K562 (cell line): ENCODE measurements around the gene TADA1. TPM values are rescaled to one million over a fixed set of nuclear protein-coding genes. Genes with fewer than 3 reads are reported as not detected.

Experiments
- CC2D1A ChIP-seq: fragments of 450-650 bp; IDR thresholded peaks from 2 replicates; pipeline ENCODE4 v1.6.1; 2017; ENCODE audit warnings: mild to moderate bottlenecking
- ELK1 ChIP-seq: sonication (generic); formaldehyde crosslinking; IDR thresholded peaks from 2 replicates; pipeline ENCODE4 v1.8.1; 2022; ENCODE audit warnings: missing genetic modification reagents
- ETS2 ChIP-seq: IDR thresholded peaks from 2 replicates; pipeline ENCODE4 v1.6.1; 2016; ENCODE audit warnings: borderline replicate concordance, missing genetic modification characterization, mild to moderate bottlenecking, moderate library complexity, missing compliant biosample characterization; ENCODE audit not compliant: poor library complexity, severe bottlenecking
- FOXK1 ChIP-seq: sonication (generic); formaldehyde crosslinking; IDR thresholded peaks from 2 replicates; pipeline ENCODE4 v1.8.0; 2022; ENCODE audit warnings: missing genetic modification reagents, mild to moderate bottlenecking, borderline replicate concordance
- FOXP1 ChIP-seq: sonication (generic); formaldehyde crosslinking; IDR thresholded peaks from 2 replicates; pipeline ENCODE4 v1.8.0; 2022; ENCODE audit warnings: mild to moderate bottlenecking, missing genetic modification reagents
- GMEB1 ChIP-seq: fragments of 250-450 bp; sonication (Bioruptor Pico); IDR thresholded peaks from 2 replicates; pipeline ENCODE4 v1.4.0; 2020; ENCODE audit warnings: mild to moderate bottlenecking
- HIVEP1 ChIP-seq: fragments of 250-450 bp; sonication (Bioruptor Pico); IDR thresholded peaks from 2 replicates; pipeline ENCODE4 v1.4.0; 2020; ENCODE audit warnings: mild to moderate bottlenecking
- HMGN3 ChIP-seq: IDR thresholded peaks from 2 replicates; pipeline ENCODE4 v1.6.1; 2011; ENCODE audit warnings: borderline replicate concordance, low read depth, mild to moderate bottlenecking, mixed read lengths, low read length; ENCODE audit not compliant: insufficient read length; ENCODE audit errors: extremely low read depth
- HOXB6 ChIP-seq: fragments of 250-450 bp; sonication (Bioruptor Pico); IDR thresholded peaks from 2 replicates; pipeline ENCODE4 v1.5.1; 2022; ENCODE audit warnings: mild to moderate bottlenecking, borderline replicate concordance
- LEF1 ChIP-seq: fragments of 450-650 bp; IDR thresholded peaks from 2 replicates; pipeline ENCODE4 v1.6.1; 2016; ENCODE audit warnings: mild to moderate bottlenecking
- NFYB ChIP-seq: IDR thresholded peaks from 2 replicates; pipeline ENCODE4 v1.6.1; 2011; ENCODE audit warnings: mild to moderate bottlenecking, moderate library complexity; ENCODE audit not compliant: insufficient read length; ENCODE audit errors: extremely low read depth
- NR2F6 ChIP-seq: fragments of 450-650 bp; formaldehyde crosslinking; IDR thresholded peaks from 2 replicates; pipeline ENCODE4 v1.4.0; 2020; ENCODE audit warnings: mild to moderate bottlenecking
- PHF21A ChIP-seq: fragments of 450-650 bp; IDR thresholded peaks from 2 replicates; pipeline ENCODE4 v1.6.1; 2017; ENCODE audit warnings: low read depth, borderline replicate concordance
- POU5F1 ChIP-seq: fragments of 150-350 bp; IDR thresholded peaks from 2 replicates; pipeline ENCODE4 v1.6.1; 2014; ENCODE audit warnings: borderline replicate concordance, low read length, low read depth, mild to moderate bottlenecking; ENCODE audit not compliant: partially characterized antibody
- PTTG1 ChIP-seq: fragments of 450-650 bp; IDR thresholded peaks from 2 replicates; pipeline ENCODE4 v1.6.1; 2016; ENCODE audit warnings: low read depth, mild to moderate bottlenecking, missing genetic modification characterization, missing compliant biosample characterization
- RBM17 ChIP-seq: fragments of 200-400 bp; formaldehyde crosslinking; IDR thresholded peaks from 2 replicates; pipeline ENCODE4 v1.6.1; 2017; ENCODE audit warnings: low read depth, mild to moderate bottlenecking, low read length, borderline replicate concordance
- SLC30A9 ChIP-seq: fragments of 250-450 bp; sonication (Bioruptor Pico); IDR thresholded peaks from 2 replicates; pipeline ENCODE4 v1.8.0; 2022; ENCODE audit warnings: mild to moderate bottlenecking, moderate library complexity
- SOX6 ChIP-seq: fragments of 450-650 bp; IDR thresholded peaks from 2 replicates; pipeline ENCODE4 v1.6.1; 2014; ENCODE audit warnings: mild to moderate bottlenecking
- TRIM24 ChIP-seq, 2 experiments: fragments of 450-650 bp; IDR thresholded peaks; 2 replicates each; pipeline ENCODE4 v1.6.1; 2016
- U2AF1 ChIP-seq: fragments of 200-400 bp; formaldehyde crosslinking; optimal IDR thresholded peaks from 2 replicates; pipeline ENCODE3; 2017; ENCODE audit warnings: mild to moderate bottlenecking, low read depth, low read length, moderate library complexity
- ZNF134 ChIP-seq: fragments of 250-450 bp; sonication (Bioruptor Pico); conservative IDR thresholded peaks from 2 replicates; pipeline ENCODE4 v1.4.0; 2020
- polyA plus RNA-seq, 8 experiments: library from polyadenylated mRNA; depleted of rRNA in 4 of 8; stranded (reverse) in 5 of 8; unstranded in 3 of 8; fragments of >200 nt; fragmentation: Nextera tagmentation in 2 of 8; fragmentation: Illumina TruSeq in 1 of 8; extraction: Ambion mirVana in 2 of 8; extraction: Trizol in 1 of 8; gene quantifications; 2 replicates each; pipeline versions ENCODE4 v1.2.1 to v1.2.3, GENCODE V29; 2011 to 2014; ENCODE audit warnings: inconsistent platforms in 1 of 8, missing spikeins in 1 of 8
- total RNA-seq, 7 experiments: library from RNA; depleted of rRNA in 6 of 7; stranded (reverse); fragments of >200 nt in 6 of 7; fragmentation: Illumina TruSeq in 2 of 7; extraction: Trizol in 2 of 7; gene quantifications; 2 replicates each; pipeline versions ENCODE4 v1.2.1 to v1.2.3, GENCODE V29; 2011 to 2021; ENCODE audit warnings: low replicate concordance in 1 of 7

Gene TADA1
- total and polyA plus RNA-seq, 9 of the 15 experiments (the other 6 are each of a cell fraction or from before 2014, with no cell fraction given), result 15.9 to 76.5 (median 28.7) TPM

GRCh38 chr1:166903232-166903631 lies 27.2 kb upstream of the TADA1 start (continued):
- TF ChIP-seq ELK1 (CRISPR knock-in tag) (no peak), ZNF134 (CRISPR knock-in tag) (no peak), FOXK1 (no peak), SOX6 (peak; percentile 64; the same call in 1 of the 2 replicates), LEF1 (no peak), PTTG1 (tag) (no peak), U2AF1 (no peak), NR2F6 (CRISPR knock-in tag) (no peak), RBM17 (no peak), TRIM24 (IDR thresholded peaks at IDR 0.05) (peak in 1 of 2 experiments; percentile 44; a peak in 1 of 4 replicates), POU5F1 (no peak), GMEB1 (CRISPR knock-in tag) (no peak), SLC30A9 (no peak), HOXB6 (CRISPR knock-in tag) (no peak), HMGN3 (no peak), PHF21A (no peak), NFYB (no peak), ETS2 (tag) (no peak), CC2D1A (no peak), FOXP1 (CRISPR knock-in tag) (no peak), HIVEP1 (CRISPR knock-in tag) (no peak)
